ENCODE measurements around the gene CNOT6.

GRCh38 chr5:180596668-180597231 lies 102.6 kb downstream of the CNOT6 start:
- TF ChIP-seq POLR2A (IDR thresholded peaks at IDR 0.05) (no peak), CTCF (IDR thresholded peaks at IDR 0.05) (no peak)

Measured in Peyer's patch (tissue), 4 donors.